Activated CD8-positive, alpha-beta memory T cell treated with anti-CD3 and anti-CD28 coated beads for 24 hours (primary cell): ENCODE measurements around the gene AMPD2.

ENCODE experiments used
- DNase-seq: peaks from one replicate; pipeline ENCODE4 v3.0.0-alpha.2; 2020

Gene AMPD2

GRCh38 chr1:109617291-109617801 is 2.3 kb upstream of the AMPD2 start:
- peak; percentile 59 for DNase-seq

GRCh38 chr1:109618661-109619575 is 719 bp upstream of the AMPD2 start:
- DNase-seq, result no peak

- no peak for DNase-seq
Measured at GRCh38 chr1:109620401-109620791, 759 bp downstream of the AMPD2 start.

GRCh38 chr1:109620841-109621286 is 1.2 kb downstream of the AMPD2 start:
- DNase-seq, result peak; percentile 97

- DNase-seq, result peak; percentile 60
Measured at GRCh38 chr1:109621379-109622136, 1.9 kb downstream of the AMPD2 start.

- DNase-seq, result no peak
Measured at GRCh38 chr1:109622137-109622892, 2.7 kb downstream of the AMPD2 start.

- no peak for DNase-seq
Measured at GRCh38 chr1:109622895-109623294, 3.3 kb downstream of the AMPD2 start.

GRCh38 chr1:109623601-109624161 is 4.0 kb downstream of the AMPD2 start:
- DNase-seq, result no peak

- peak; percentile 58 for DNase-seq
Measured at GRCh38 chr1:109624201-109625010, 4.8 kb downstream of the AMPD2 start.

GRCh38 chr1:109625176-109625575 is 5.5 kb downstream of the AMPD2 start:
- no peak for DNase-seq

GRCh38 chr1:109625601-109626560 is 6.2 kb downstream of the AMPD2 start:
- no peak for DNase-seq

GRCh38 chr1:109626682-109627408 is 7.2 kb downstream of the AMPD2 start:
- DNase-seq, result no peak

GRCh38 chr1:109627692-109628399 is 8.2 kb downstream of the AMPD2 start:
- DNase-seq, result no peak

GRCh38 chr1:109628540-109629321 is 9.1 kb downstream of the AMPD2 start:
- DNase-seq, result no peak

GRCh38 chr1:109629372-109630030 is 9.9 kb downstream of the AMPD2 start:
- no peak for DNase-seq

- peak; percentile 73 for DNase-seq
Measured at GRCh38 chr1:109630081-109630897, 10.7 kb downstream of the AMPD2 start.
